Liver (tissue), 9 donors: ENCODE measurements around the gene ZNF48. TPM values are rescaled to one million over a fixed set of nuclear protein-coding genes. Genes with fewer than 3 reads are reported as not detected.
A peak's percentile ranks its signal among the peaks of the same experiment; 100 is the strongest.

ENCODE experiments used
- DNase-seq: peaks from one replicate; pipeline ENCODE4 v3.0.0-alpha.2; 2017; ENCODE audit warnings: low spot score
- H3K27ac ChIP-seq, 2 donors: one replicate each; pipeline ENCODE4 v1.7.0; 2013; ENCODE audit warnings: inconsistent platforms in 2 of 2, low read length in 2 of 2, control low read depth in 1 of 2, low read depth in 1 of 2, mild to moderate bottlenecking in 1 of 2
- H3K27me3 ChIP-seq, 4 donors: one replicate each; pipeline versions ENCODE4 v1.6.1 to v1.7.0; 2013; ENCODE audit warnings: low read length in 3 of 4, inconsistent platforms in 1 of 4, mild to moderate bottlenecking in 1 of 4, moderate library complexity in 1 of 4; ENCODE audit not compliant: control insufficient read depth in 4 of 4, insufficient read depth in 4 of 4
- H3K36me3 ChIP-seq, 4 donors: one replicate each; pipeline versions ENCODE4 v1.6.1 to v1.7.0; 2013; ENCODE audit warnings: low read length in 3 of 4, mild to moderate bottlenecking in 3 of 4, low read depth in 1 of 4, moderate library complexity in 1 of 4; ENCODE audit not compliant: control insufficient read depth in 4 of 4, insufficient read depth in 3 of 4
- H3K4me1 ChIP-seq, 4 donors: one replicate each; pipeline versions ENCODE4 v1.6.1 to v1.7.0; 2013; ENCODE audit warnings: low read length in 3 of 4, mild to moderate bottlenecking in 3 of 4, moderate library complexity in 1 of 4; ENCODE audit not compliant: control insufficient read depth in 4 of 4, insufficient read depth in 4 of 4
- H3K4me3 ChIP-seq, 3 donors: one replicate each; pipeline versions ENCODE4 v1.6.1 to v1.7.0; 2013; ENCODE audit warnings: low read length in 3 of 3, control low read depth in 1 of 3, low read depth in 1 of 3, mild to moderate bottlenecking in 1 of 3
- H3K9ac ChIP-seq, 2 donors: one replicate each; pipeline ENCODE4 v1.7.0; 2013; ENCODE audit warnings: low read length in 2 of 2, mild to moderate bottlenecking in 2 of 2, moderate library complexity in 2 of 2, control low read depth in 1 of 2, low read depth in 1 of 2
- H3K9me3 ChIP-seq, 4 donors: one replicate each; pipeline versions ENCODE4 v1.6.1 to v1.7.0; 2013; ENCODE audit warnings: low read length in 3 of 4; ENCODE audit not compliant: control insufficient read depth in 4 of 4
- EGR1 ChIP-seq, 2 donors: IDR thresholded peaks; 2 replicates each; pipeline ENCODE4 v1.6.1; 2016 to 2018; ENCODE audit warnings: antibody characterized with exemption in 2 of 2, low read depth in 2 of 2
- FOXA1 ChIP-seq: IDR thresholded peaks from 2 replicates; pipeline ENCODE4 v1.6.1; 2016; ENCODE audit warnings: antibody characterized with exemption
- FOXA2 ChIP-seq: IDR thresholded peaks from 2 replicates; pipeline ENCODE4 v1.6.1; 2016; ENCODE audit warnings: antibody characterized with exemption
- GABPA ChIP-seq, 2 donors: IDR thresholded peaks in 1 of 2; conservative IDR thresholded peaks in 1 of 2; 2 replicates each; pipeline ENCODE4 v1.6.1; 2016; ENCODE audit warnings: antibody characterized with exemption in 2 of 2, mild to moderate bottlenecking in 1 of 2, moderate library complexity in 1 of 2
- HNF4G ChIP-seq: IDR thresholded peaks from 2 replicates; pipeline ENCODE4 v1.6.1; 2016; ENCODE audit warnings: antibody characterized with exemption
- NR2F2 ChIP-seq: IDR thresholded peaks from 2 replicates; pipeline ENCODE4 v1.6.1; 2016; ENCODE audit warnings: antibody characterized with exemption
- RAD21 ChIP-seq, 2 donors: IDR thresholded peaks; 2 replicates each; pipeline ENCODE4 v1.6.1; 2016; ENCODE audit warnings: antibody characterized with exemption in 2 of 2, mild to moderate bottlenecking in 2 of 2
- RXRA ChIP-seq, 2 donors: IDR thresholded peaks; 2 replicates each; pipeline ENCODE4 v1.6.1; 2017 to 2018; ENCODE audit warnings: antibody characterized with exemption in 2 of 2, mild to moderate bottlenecking in 1 of 2
- SP1 ChIP-seq: IDR thresholded peaks from 2 replicates; pipeline ENCODE4 v1.6.1; 2018; ENCODE audit warnings: antibody characterized with exemption, mild to moderate bottlenecking
- TAF1 ChIP-seq: conservative IDR thresholded peaks from 2 replicates; pipeline ENCODE4 v1.6.1; 2016; ENCODE audit warnings: antibody characterized with exemption, mild to moderate bottlenecking
- YY1 ChIP-seq: IDR thresholded peaks from 2 replicates; pipeline ENCODE4 v1.6.1; 2016; ENCODE audit warnings: antibody characterized with exemption, mild to moderate bottlenecking
- WGBS: extraction: QIAGEN DNeasy Blood & Tissue Kit; methylation state at CpG from one replicate; pipeline ENCODE4 v1.1.7; 2013; 5-methylcytosine and 5-hydroxymethylcytosine counted together
- polyA plus RNA-seq, 2 donors: library from polyadenylated mRNA; stranded (reverse) in 1 of 2; unstranded in 1 of 2; fragments of 200-250 nt in 1 of 2; fragments of >200 nt in 1 of 2; fragmentation: Nextera tagmentation in 1 of 2; extraction: Ambion mirVana in 1 of 2; gene quantifications; one replicate each; pipeline versions ENCODE4 v1.2.1 to v1.2.3, GENCODE V29; 2013 to 2015
- total RNA-seq, 2 donors: library from RNA; depleted of rRNA; stranded (reverse); fragments of >200 nt; gene quantifications; one replicate each; pipeline ENCODE4 v1.2.3, GENCODE V29; 2014
- TF ChIP-seq, protein P1 (sequence below): IDR thresholded peaks from 2 replicates; pipeline ENCODE4 v1.6.1; 2016; ENCODE audit warnings: antibody characterized with exemption, mild to moderate bottlenecking
- donor health status: healthy.
- donor health status: healthy.
- donor health status: healthy.
- donor health status: healthy.
- donor health status: healthy.

Gene ZNF48
- total and polyA plus RNA-seq, 4 donors = 2.3 to 4.7 (median 3.1) TPM

DNA sequence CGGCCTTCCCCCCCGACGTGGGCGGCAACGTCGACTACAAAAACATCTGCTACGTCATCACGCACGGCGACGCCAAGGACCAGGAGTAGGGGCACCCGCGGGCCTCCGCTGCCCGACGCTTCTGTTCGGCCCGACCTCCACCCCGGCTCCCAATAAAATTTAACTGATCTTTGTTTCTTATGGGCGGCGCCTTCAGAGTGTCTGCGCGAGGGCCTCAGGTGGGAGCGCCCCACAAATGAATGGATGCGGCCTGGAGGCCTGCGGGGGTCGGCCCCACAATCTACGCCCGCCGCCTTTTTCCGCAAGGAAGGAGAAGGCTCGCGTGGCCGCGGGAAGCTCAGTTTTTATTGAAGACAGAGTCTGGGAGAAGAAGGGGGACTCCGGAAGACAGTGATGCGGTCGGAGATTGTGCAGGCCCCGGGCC is 17.4 kb upstream of the ZNF48 start:
- Histone ChIP-seq H3K9ac (peak overlapping the region; percentile 21 to 65), H3K36me3 (no peaks in the 10 kb centered on the region), H3K9me3 (no peaks in the 10 kb centered on the region), H3K4me3 (peak overlapping the region; percentile 51 to 57 (median 52)), H3K27me3 (no peaks in the 10 kb centered on the region), H3K4me1 (peaks cover 5 to 15% (median 9%) of the 10 kb centered on the region in 4 donors), H3K27ac (peak overlapping the region; percentile 97 to 99)
- TF ChIP-seq EGR1 (IDR thresholded peaks at IDR 0.05; ENCODE audit: low read depth in 2 of 2) = no peak
- TF ChIP-seq FOXA2 = no peak
- no peak for TF ChIP-seq HNF4G
- no peak for TF ChIP-seq RAD21 (IDR thresholded peaks at IDR 0.05)
- no peak for TF ChIP-seq FOXA1
- no peak for TF ChIP-seq NR2F2
- TF ChIP-seq YY1 = peak; percentile 44
- peak in 1 of 2 donors; percentile 7 for TF ChIP-seq RXRA (IDR thresholded peaks at IDR 0.05)
- no peak for TF ChIP-seq SP1
- 8% methylated on average over 39 of the region's 39 CpGs for WGBS
- DNase-seq = peak; percentile 87

DNA sequence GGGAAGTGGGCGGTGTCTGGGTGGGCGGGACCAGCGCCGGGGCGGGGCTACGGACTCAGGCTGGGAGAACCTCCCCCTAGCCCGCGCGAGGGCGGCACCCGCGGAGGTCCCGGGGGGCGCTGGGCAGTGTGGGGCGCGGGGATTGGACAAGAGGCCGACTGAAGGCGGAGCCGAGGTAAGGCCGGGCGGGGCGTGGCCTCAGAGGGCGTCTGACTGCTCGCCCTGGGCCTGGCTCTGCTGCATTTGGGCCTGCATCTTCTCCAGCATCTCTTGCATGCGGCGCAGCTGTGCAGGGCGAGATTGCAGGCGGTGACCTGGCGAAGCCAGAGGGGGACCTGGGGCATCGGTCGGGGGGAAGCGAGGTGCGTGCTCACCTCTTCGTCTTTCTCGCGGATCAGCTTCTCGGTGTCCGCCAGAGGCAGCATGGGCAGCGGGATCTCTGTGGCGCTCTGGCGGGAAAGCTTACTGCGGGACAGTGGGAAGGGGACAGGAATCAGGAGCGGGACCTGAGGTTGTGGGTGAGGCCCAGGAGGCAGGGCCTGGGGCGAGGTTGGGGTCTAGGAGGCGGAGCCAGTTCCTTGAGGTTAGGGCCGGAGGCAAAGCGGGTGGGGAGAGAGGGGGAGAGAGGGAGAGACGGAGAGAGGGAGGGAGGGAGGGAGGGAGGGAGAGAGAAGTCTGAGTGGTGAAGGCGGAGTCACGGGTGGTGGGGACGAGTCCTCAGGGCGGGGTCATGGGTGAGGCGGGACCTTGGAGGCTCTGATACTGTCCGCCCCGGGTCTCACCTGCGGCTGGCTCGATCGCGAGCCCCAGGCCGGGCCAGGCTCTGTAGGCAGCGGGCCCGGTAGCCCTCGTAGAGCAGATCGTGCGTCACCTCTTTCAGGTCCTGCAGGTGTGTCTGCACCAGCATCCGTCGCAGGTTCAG is 16.7 kb upstream of the ZNF48 start:
- H3K9ac ChIP-seq = peak overlapping the region; percentile 29 to 65
- WGBS = under 1% methylated on average over 67 of the region's 67 CpGs
- no peaks in the 10 kb centered on the region for H3K27me3 ChIP-seq
- peaks cover 5 to 15% (median 9%) of the 10 kb centered on the region in 4 donors for H3K4me1 ChIP-seq
- no peaks in the 10 kb centered on the region for H3K9me3 ChIP-seq
- peak overlapping the region; percentile 97 to 99 for H3K27ac ChIP-seq
- peak; percentile 100 for DNase-seq
- H3K4me3 ChIP-seq = peak overlapping the region; percentile 51 to 85 (median 62)
- H3K36me3 ChIP-seq = no peaks in the 10 kb centered on the region
- TF ChIP-seq FOXA2 (no peak), HNF4G (no peak), NR2F2 (no peak), EGR1 (IDR thresholded peaks at IDR 0.05; ENCODE audit: low read depth in 2 of 2) (peak in 1 of 2 donors; percentile 24), TAF1 (no peak), SP1 (peak; percentile 80), GABPA (IDR thresholded peaks at IDR 0.05 in 1 of 2, conservative IDR thresholded peaks at IDR 0.05 in 1 of 2) (peak in 1 of 2 donors; percentile 46), RXRA (IDR thresholded peaks at IDR 0.05) (peak in 1 of 2 donors; percentile 3), RAD21 (IDR thresholded peaks at IDR 0.05) (peak in 1 of 2 donors; percentile 22), YY1 (peak; percentile 20)
- TF ChIP-seq, protein P1, sequence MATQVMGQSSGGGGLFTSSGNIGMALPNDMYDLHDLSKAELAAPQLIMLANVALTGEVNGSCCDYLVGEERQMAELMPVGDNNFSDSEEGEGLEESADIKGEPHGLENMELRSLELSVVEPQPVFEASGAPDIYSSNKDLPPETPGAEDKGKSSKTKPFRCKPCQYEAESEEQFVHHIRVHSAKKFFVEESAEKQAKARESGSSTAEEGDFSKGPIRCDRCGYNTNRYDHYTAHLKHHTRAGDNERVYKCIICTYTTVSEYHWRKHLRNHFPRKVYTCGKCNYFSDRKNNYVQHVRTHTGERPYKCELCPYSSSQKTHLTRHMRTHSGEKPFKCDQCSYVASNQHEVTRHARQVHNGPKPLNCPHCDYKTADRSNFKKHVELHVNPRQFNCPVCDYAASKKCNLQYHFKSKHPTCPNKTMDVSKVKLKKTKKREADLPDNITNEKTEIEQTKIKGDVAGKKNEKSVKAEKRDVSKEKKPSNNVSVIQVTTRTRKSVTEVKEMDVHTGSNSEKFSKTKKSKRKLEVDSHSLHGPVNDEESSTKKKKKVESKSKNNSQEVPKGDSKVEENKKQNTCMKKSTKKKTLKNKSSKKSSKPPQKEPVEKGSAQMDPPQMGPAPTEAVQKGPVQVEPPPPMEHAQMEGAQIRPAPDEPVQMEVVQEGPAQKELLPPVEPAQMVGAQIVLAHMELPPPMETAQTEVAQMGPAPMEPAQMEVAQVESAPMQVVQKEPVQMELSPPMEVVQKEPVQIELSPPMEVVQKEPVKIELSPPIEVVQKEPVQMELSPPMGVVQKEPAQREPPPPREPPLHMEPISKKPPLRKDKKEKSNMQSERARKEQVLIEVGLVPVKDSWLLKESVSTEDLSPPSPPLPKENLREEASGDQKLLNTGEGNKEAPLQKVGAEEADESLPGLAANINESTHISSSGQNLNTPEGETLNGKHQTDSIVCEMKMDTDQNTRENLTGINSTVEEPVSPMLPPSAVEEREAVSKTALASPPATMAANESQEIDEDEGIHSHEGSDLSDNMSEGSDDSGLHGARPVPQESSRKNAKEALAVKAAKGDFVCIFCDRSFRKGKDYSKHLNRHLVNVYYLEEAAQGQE = peak; percentile 69
